K562 (cell line): ENCODE results near the gene TP73. TPM values are rescaled to one million over a fixed set of nuclear protein-coding genes. Genes with fewer than 3 reads are reported as not detected.

ENCODE experiments used
- ATAC-seq: fragments of 200-7000 bp; cut with Tn5 transposase; 3 replicates; pipeline ENCODE4 v1.9.1; 2020; ENCODE audit warnings: moderate library complexity
- BruUV-seq: library from RNA; stranded (reverse); fragments of 400-500 nt; replicated peaks from 2 replicates; lab custom pipeline; 2021; lab: Mats Ljungman, UMichigan
- CTCF ChIA-PET: fragments of 300-600 bp; formaldehyde crosslinking; extraction: SDS; loops from one replicate; lab custom pipeline; 2021; ENCODE audit warnings: low intra/inter-chr PET ratio; lab: Yijun Ruan, JAX
- POLR2A ChIA-PET: fragments of 300-600, 350-650 bp; sonication (Branson Sonifier 250); formaldehyde crosslinking; extraction: SDS; loops from one replicate; lab custom pipeline; 2021; ENCODE audit warnings: antibody characterized with exemption, inconsistent platforms; lab: Yijun Ruan, JAX
- DNase-seq, 4 experiments: peaks; one replicate each; pipeline versions ENCODE4 v3.0.0 to v3.0.0-alpha.2; 2011 to 2018; ENCODE audit warnings: low spot score in 3 of 4, mixed read lengths in 3 of 4; ENCODE audit errors: extremely low read depth in 1 of 4
- FAIRE-seq: peaks from 2 replicates; lab custom pipeline; 2011; peaks lifted over from hg19 to GRCh38; lab: Jason Lieb, UNC
- H2AFZ ChIP-seq: 2 replicates; pipeline ENCODE4 v1.6.0; 2011; ENCODE audit warnings: low read depth, low read length, control low read depth, inconsistent platforms
- H3K27ac ChIP-seq: fragments of 200-600 bp; 3 replicates; pipeline ENCODE4 v1.8.0; 2011; ENCODE audit warnings: low read depth, mild to moderate bottlenecking, control low read depth, inconsistent platforms, low read length, moderate library complexity, mixed read lengths; ENCODE audit errors: extremely low read depth
- H3K27me3 ChIP-seq, 2 experiments: fragments of 300-600 bp in 1 of 2; 2 replicates in 1 of 2; 3 replicates in 1 of 2; pipeline versions ENCODE4 v1.6.0 to v1.8.0; 2011; ENCODE audit warnings: inconsistent platforms in 2 of 2, low read length in 2 of 2, mild to moderate bottlenecking in 1 of 2, mixed read lengths in 1 of 2, moderate library complexity in 1 of 2; ENCODE audit not compliant: control insufficient read depth in 2 of 2, insufficient read depth in 2 of 2
- H3K36me3 ChIP-seq: fragments of 300-600 bp; 3 replicates; pipeline ENCODE4 v1.8.0; 2011; ENCODE audit warnings: mild to moderate bottlenecking, low read length, inconsistent platforms; ENCODE audit not compliant: control insufficient read depth, insufficient read depth
- H3K4me1 ChIP-seq, 2 experiments: fragments of 200-600 bp in 1 of 2; replicated peaks in 1 of 2; 2 replicates in 1 of 2; 3 replicates in 1 of 2; pipeline versions ENCODE4 v1.5.1 to v1.8.0; 2011; ENCODE audit warnings: inconsistent platforms in 2 of 2, low read length in 2 of 2, mild to moderate bottlenecking in 1 of 2, mixed read lengths in 1 of 2, moderate library complexity in 1 of 2; ENCODE audit not compliant: control insufficient read depth in 2 of 2, insufficient read depth in 2 of 2
- H3K4me2 ChIP-seq: 2 replicates; pipeline ENCODE4 v1.6.1; 2011; ENCODE audit warnings: low read length, control low read depth, inconsistent platforms, mixed read lengths; ENCODE audit not compliant: insufficient read depth
- H3K4me3 ChIP-seq: fragments of 200-600 bp; sonication (generic), shearing (Covaris generic); 2 replicates; pipeline ENCODE4 v1.5.1; 2016; ENCODE audit warnings: control low read depth, inconsistent platforms
- H3K79me2 ChIP-seq: fragments of 200-600 bp; 3 replicates; pipeline ENCODE4 v1.8.0; 2011; ENCODE audit warnings: low read length, inconsistent platforms; ENCODE audit not compliant: control insufficient read depth, insufficient read depth
- H3K9ac ChIP-seq, 2 experiments: 2 replicates each; pipeline versions ENCODE4 v1.6.0 to v1.6.1; 2011; ENCODE audit warnings: low read depth in 2 of 2, low read length in 2 of 2, control low read depth in 1 of 2, inconsistent platforms in 1 of 2, mild to moderate bottlenecking in 1 of 2, mixed read lengths in 1 of 2; ENCODE audit not compliant: insufficient read depth in 1 of 2
- H3K9me1 ChIP-seq: one replicate; pipeline ENCODE4 v1.6.0; 2011; ENCODE audit warnings: inconsistent platforms, mild to moderate bottlenecking, low read length, moderate library complexity; ENCODE audit not compliant: control insufficient read depth, insufficient read depth
- H3K9me3 ChIP-seq: replicated peaks from 2 replicates; pipeline ENCODE4 v1.5.1; 2011; ENCODE audit warnings: low read depth, low read length, inconsistent platforms; ENCODE audit not compliant: control insufficient read depth, insufficient read depth
- H4K20me1 ChIP-seq: replicated peaks from 2 replicates; pipeline ENCODE4 v1.6.1; 2011; ENCODE audit warnings: low read length, inconsistent platforms, mixed read lengths; ENCODE audit not compliant: control insufficient read depth, insufficient read depth
- BMI1 ChIP-seq: fragments of 150-350 bp; IDR thresholded peaks from 2 replicates; pipeline ENCODE4 v1.6.1; 2014; ENCODE audit warnings: low read length
- ELK1 ChIP-seq: sonication (generic); formaldehyde crosslinking; IDR thresholded peaks from 2 replicates; pipeline ENCODE4 v1.8.1; 2022; ENCODE audit warnings: missing genetic modification reagents
- FOXO4 ChIP-seq: fragments of 450-650 bp; formaldehyde crosslinking; IDR thresholded peaks from 2 replicates; pipeline ENCODE4 v1.4.0; 2020; ENCODE audit warnings: mild to moderate bottlenecking, moderate library complexity
- HINFP ChIP-seq: fragments of 450-650 bp; conservative IDR thresholded peaks from 2 replicates; pipeline ENCODE4 v1.6.1; 2016; ENCODE audit warnings: missing genetic modification characterization, low read depth, mild to moderate bottlenecking, control low read depth, missing compliant biosample characterization
- MCM7 ChIP-seq, 2 experiments: fragments of 450-650 bp; IDR thresholded peaks; 2 replicates each; pipeline ENCODE4 v1.6.1; 2016 to 2018
- NBN ChIP-seq: fragments of 450-650 bp; IDR thresholded peaks from 2 replicates; pipeline ENCODE4 v1.6.1; 2016; ENCODE audit warnings: low read depth, mild to moderate bottlenecking
- NCOA2 ChIP-seq, 2 experiments: fragments of 450-650 bp; IDR thresholded peaks; 2 replicates each; pipeline ENCODE4 v1.6.1; 2018; ENCODE audit warnings: mild to moderate bottlenecking in 2 of 2, moderate library complexity in 1 of 2; ENCODE audit not compliant: partially characterized antibody in 2 of 2
- NR2C1 ChIP-seq, 2 experiments: fragments of 450-650 bp; IDR thresholded peaks; 2 replicates each; pipeline ENCODE4 v1.6.1; 2017; ENCODE audit warnings: mild to moderate bottlenecking in 2 of 2, antibody characterized with exemption in 1 of 2, inconsistent platforms in 1 of 2, missing compliant biosample characterization in 1 of 2, missing genetic modification characterization in 1 of 2
- SAP30 ChIP-seq: fragments of 200-600 bp; sonication (generic); IDR thresholded peaks from 2 replicates; pipeline ENCODE4 v1.6.1; 2012; ENCODE audit warnings: borderline replicate concordance, low read depth, mild to moderate bottlenecking, moderate library complexity, low read length, control low read depth, inconsistent platforms; ENCODE audit not compliant: insufficient read depth, poor library complexity, severe bottlenecking
- SMARCA5 ChIP-seq: fragments of 450-650 bp; IDR thresholded peaks from 2 replicates; pipeline ENCODE4 v1.6.1; 2016
- TCFL5 ChIP-seq: fragments of 250-450 bp; sonication (Bioruptor Pico); conservative IDR thresholded peaks from 2 replicates; pipeline ENCODE4 v1.6.1; 2021; ENCODE audit warnings: mild to moderate bottlenecking, moderate library complexity, matching md5 sums
- ZBTB1 ChIP-seq: sonication (generic); formaldehyde crosslinking; IDR thresholded peaks from 2 replicates; pipeline ENCODE4 v1.8.1; 2023; ENCODE audit warnings: missing genetic modification reagents, low read depth, mild to moderate bottlenecking, borderline replicate concordance
- ZFP91 ChIP-seq: sonication (generic); formaldehyde crosslinking; IDR thresholded peaks from 2 replicates; pipeline ENCODE4 v1.8.0; 2022; ENCODE audit warnings: mild to moderate bottlenecking, missing genetic modification reagents
- ZNF140 ChIP-seq: fragments of 250-450 bp; sonication (Bioruptor Pico); IDR thresholded peaks from 2 replicates; pipeline ENCODE4 v1.8.0; 2021; ENCODE audit warnings: moderate library complexity, mild to moderate bottlenecking, inconsistent platforms
- ZNF3 ChIP-seq: fragments of 250-450 bp; sonication (Bioruptor Pico); IDR thresholded peaks from 2 replicates; pipeline ENCODE4 v1.5.0; 2021; ENCODE audit warnings: mild to moderate bottlenecking, moderate library complexity
- ZNF75A ChIP-seq: fragments of 450-650 bp; formaldehyde crosslinking; IDR thresholded peaks from 2 replicates; pipeline ENCODE4 v1.4.0; 2020; ENCODE audit warnings: mild to moderate bottlenecking
- WGBS: fragments of 100-300 bp; shearing (Covaris generic); methylation state at CpG from one replicate; pipeline ENCODE4 v1.1.6; 2016; ENCODE audit warnings: low coverage, mixed read lengths; ENCODE audit not compliant: insufficient coverage; ENCODE audit errors: missing lambda C conversion rate; 5-methylcytosine and 5-hydroxymethylcytosine counted together
- in situ Hi-C: fragments of 300-500 bp; cut with MboI; formaldehyde crosslinking; loops from 4 replicates; pipeline ENCODE4 v1.15.0; 2018; ENCODE audit warnings: inconsistent platforms, mixed read lengths
- intact Hi-C: fragments of 100-400 bp; cut with micrococcal nuclease; formaldehyde crosslinking; loops from 2 replicates; pipeline ENCODE4 v1.14.2; 2022
- polyA plus RNA-seq, 8 experiments: library from polyadenylated mRNA; depleted of rRNA in 4 of 8; stranded (reverse) in 5 of 8; unstranded in 3 of 8; fragments of >200 nt; fragmentation: Nextera tagmentation in 2 of 8; fragmentation: Illumina TruSeq in 1 of 8; extraction: Ambion mirVana in 2 of 8; extraction: Trizol in 1 of 8; gene quantifications; 2 replicates each; pipeline versions ENCODE4 v1.2.1 to v1.2.3, GENCODE V29; 2011 to 2014; ENCODE audit warnings: inconsistent platforms in 1 of 8, missing spikeins in 1 of 8
- total RNA-seq, 7 experiments: library from RNA; depleted of rRNA in 6 of 7; stranded (reverse); fragments of >200 nt in 6 of 7; fragmentation: Illumina TruSeq in 2 of 7; extraction: Trizol in 2 of 7; gene quantifications; 2 replicates each; pipeline versions ENCODE4 v1.2.1 to v1.2.3, GENCODE V29; 2011 to 2021; ENCODE audit warnings: low replicate concordance in 1 of 7

Gene TP73
- total and polyA plus RNA-seq, 9 of the 15 experiments (the other 6 are each of a cell fraction or from before 2014, with no cell fraction given) = 0.07 to 1.6 (median 0.40) TPM; not detected in 2

- DNase-seq (no peak), FAIRE-seq (no peak), ATAC-seq (no peak)
- Histone ChIP-seq H2AFZ (no peak overlapping the region), H3K9me3 (no peaks in the 10 kb centered on the region), H3K79me2 (no peaks in the 10 kb centered on the region), H3K27ac (no peak overlapping the region), H3K4me2 (no peak overlapping the region), H3K4me3 (no peak overlapping the region), H3K36me3 (no peaks in the 10 kb centered on the region), H4K20me1 (peaks cover 3% of the 10 kb centered on the region), H3K9ac (no peak overlapping the region), H3K27me3 (peaks cover 57 to 64% of the 10 kb centered on the region in 2 experiments), H3K4me1 (peaks cover 5 to 17% of the 10 kb centered on the region in 2 experiments), H3K9me1 (no peaks in the 10 kb centered on the region)
- WGBS = 3% methylated on average over 6 of the region's 6 CpGs
- ChIA-PET POLR2A (no interaction called here), CTCF (no interaction called here)
- BruUV-seq = no TSS peak
- TF ChIP-seq NR2C1 (IDR thresholded peaks at IDR 0.05) (no peak), NR2C1 (tag; IDR thresholded peaks at IDR 0.05) (no peak), ZNF75A (CRISPR knock-in tag) (no peak), MCM7 (IDR thresholded peaks at IDR 0.05) (no peak), FOXO4 (no peak), NBN (no peak), ZNF140 (no peak), BMI1 (no peak), ZNF3 (CRISPR knock-in tag) (no peak), HINFP (tag) (no peak), ZFP91 (no peak), ELK1 (CRISPR knock-in tag) (no peak), TCFL5 (CRISPR knock-in tag) (no peak), SMARCA5 (no peak), SAP30 (no peak), ZBTB1 (CRISPR knock-in tag) (no peak), NCOA2 (IDR thresholded peaks at IDR 0.05; ENCODE audit: partially characterized antibody in 2 of 2) (no peak)
- in situ Hi-C loops = no loop called here
- intact Hi-C loops = no loop called here
Measured at GRCh38 chr1:3657096-3657475, 4.8 kb downstream of the TP73 start.
